Vagina (tissue), 2 donors: ENCODE results near the gene SLC17A1. TPM values are rescaled to one million over a fixed set of nuclear protein-coding genes. Genes with fewer than 3 reads are reported as not detected.

Experiments used
- DNase-seq, 2 donors: peaks; one replicate each; pipeline ENCODE4 v3.0.0-alpha.2; 2017; ENCODE audit errors: extremely low spot score in 2 of 2
- H3K27ac ChIP-seq: fragments of 200-600 bp; sonication (generic); one replicate; pipeline ENCODE4 v1.5.1; 2019
- H3K27me3 ChIP-seq: fragments of 200-600 bp; sonication (generic); one replicate; pipeline ENCODE4 v1.5.1; 2019
- H3K36me3 ChIP-seq, 2 donors: fragments of 200-600 bp; sonication (generic); one replicate each; pipeline ENCODE4 v1.5.1; 2017 to 2019
- H3K4me1 ChIP-seq: fragments of 200-600 bp; sonication (generic); one replicate; pipeline ENCODE4 v1.5.1; 2019
- H3K4me3 ChIP-seq, 2 donors: fragments of 200-600 bp; sonication (generic); 1 replicate in 1 of 2; 2 replicates in 1 of 2; pipeline ENCODE4 v1.5.1; 2016 to 2019
- H3K9me3 ChIP-seq: fragments of 200-600 bp; sonication (generic); one replicate; pipeline ENCODE4 v1.5.1; 2019
- POLR2A ChIP-seq, 2 donors: fragments of 450-650 bp; IDR thresholded peaks; one replicate each; pipeline ENCODE4 v1.6.1; 2017; ENCODE audit warnings: antibody characterized with exemption in 2 of 2, mild to moderate bottlenecking in 2 of 2, moderate library complexity in 2 of 2
- POLR2AphosphoS5 ChIP-seq, 2 donors: sonication (generic); formaldehyde crosslinking; IDR thresholded peaks; one replicate each; pipeline ENCODE4 v1.9.0; 2017; ENCODE audit warnings: antibody characterized with exemption in 2 of 2, mild to moderate bottlenecking in 2 of 2, low read depth in 1 of 2; ENCODE audit not compliant: insufficient read depth in 1 of 2
- intact Hi-C: fragments of 100-400 bp; cut with DNase I; formaldehyde crosslinking; loops from one replicate; pipeline ENCODE4 v1.15.1; 2023
- total RNA-seq: library from RNA; depleted of rRNA; stranded (reverse); fragments of >200 nt; gene quantifications from one replicate; pipeline ENCODE4 v1.2.3, GENCODE V29; 2016
- TF ChIP-seq, protein P1 (sequence below), 3 experiments: fragments of 450-650 bp in 2 of 3; fragments of 200-600 bp in 1 of 3; sonication (generic) in 1 of 3; IDR thresholded peaks; one replicate each; pipeline ENCODE4 v1.5.1; 2017 to 2019; ENCODE audit warnings: antibody characterized with exemption in 3 of 3, mild to moderate bottlenecking in 2 of 3, moderate library complexity in 2 of 3

Gene SLC17A1
- total RNA-seq, 1 donor from 2014 or later: not detected

DNA sequence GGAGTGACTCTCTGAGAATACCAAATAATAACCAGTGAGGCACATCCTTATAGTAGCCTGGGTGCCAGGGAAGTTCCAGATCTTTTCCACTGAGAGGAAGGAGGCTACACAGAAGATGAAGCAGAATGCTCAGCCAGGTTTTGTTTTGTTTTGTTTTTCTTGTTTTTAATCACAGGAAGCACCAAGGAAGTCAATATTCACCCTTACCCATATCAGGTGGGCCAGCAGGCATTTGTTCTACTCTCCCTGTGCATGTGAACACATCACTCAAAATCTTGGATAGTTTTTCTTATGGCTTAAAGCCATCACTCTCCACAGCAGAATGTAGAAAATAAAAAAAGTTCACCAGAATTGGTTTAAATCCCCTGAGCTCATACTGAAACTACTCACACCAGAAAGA is 10.5 kb downstream of the SLC17A1 start:
- intact Hi-C loops: no loop called here
- DNase-seq: no peak
- TF ChIP-seq POLR2AphosphoS5 (IDR thresholded peaks at IDR 0.05; ENCODE audit: insufficient read depth in 1 of 2, low read depth in 1 of 2) (no peak), POLR2A (IDR thresholded peaks at IDR 0.05) (no peak)
- TF ChIP-seq, protein P1, sequence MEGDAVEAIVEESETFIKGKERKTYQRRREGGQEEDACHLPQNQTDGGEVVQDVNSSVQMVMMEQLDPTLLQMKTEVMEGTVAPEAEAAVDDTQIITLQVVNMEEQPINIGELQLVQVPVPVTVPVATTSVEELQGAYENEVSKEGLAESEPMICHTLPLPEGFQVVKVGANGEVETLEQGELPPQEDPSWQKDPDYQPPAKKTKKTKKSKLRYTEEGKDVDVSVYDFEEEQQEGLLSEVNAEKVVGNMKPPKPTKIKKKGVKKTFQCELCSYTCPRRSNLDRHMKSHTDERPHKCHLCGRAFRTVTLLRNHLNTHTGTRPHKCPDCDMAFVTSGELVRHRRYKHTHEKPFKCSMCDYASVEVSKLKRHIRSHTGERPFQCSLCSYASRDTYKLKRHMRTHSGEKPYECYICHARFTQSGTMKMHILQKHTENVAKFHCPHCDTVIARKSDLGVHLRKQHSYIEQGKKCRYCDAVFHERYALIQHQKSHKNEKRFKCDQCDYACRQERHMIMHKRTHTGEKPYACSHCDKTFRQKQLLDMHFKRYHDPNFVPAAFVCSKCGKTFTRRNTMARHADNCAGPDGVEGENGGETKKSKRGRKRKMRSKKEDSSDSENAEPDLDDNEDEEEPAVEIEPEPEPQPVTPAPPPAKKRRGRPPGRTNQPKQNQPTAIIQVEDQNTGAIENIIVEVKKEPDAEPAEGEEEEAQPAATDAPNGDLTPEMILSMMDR (IDR thresholded peaks at IDR 0.05): no peak

GRCh38 chr6:25816252-25816651 is 15.6 kb downstream of the SLC17A1 start:
- no peaks in the 10 kb centered on the region for H3K36me3 ChIP-seq
- H3K4me3 ChIP-seq: no peak overlapping the region
- H3K4me1 ChIP-seq: no peaks in the 10 kb centered on the region
- no peaks in the 10 kb centered on the region for H3K27me3 ChIP-seq
- intact Hi-C loops: no loop called here
- no peak overlapping the region for H3K27ac ChIP-seq
- DNase-seq: no peak
- no peaks in the 10 kb centered on the region for H3K9me3 ChIP-seq
- TF ChIP-seq, protein P1 (IDR thresholded peaks at IDR 0.05): no peak
- TF ChIP-seq POLR2AphosphoS5 (IDR thresholded peaks at IDR 0.05; ENCODE audit: insufficient read depth in 1 of 2, low read depth in 1 of 2): no peak
- no peak for TF ChIP-seq POLR2A (IDR thresholded peaks at IDR 0.05)

More for the DNA sequence above, 10.5 kb downstream of the SLC17A1 start:
- no peaks in the 10 kb centered on the region for H3K36me3 ChIP-seq
- no peaks in the 10 kb centered on the region for H3K27me3 ChIP-seq
- H3K4me1 ChIP-seq: no peaks in the 10 kb centered on the region
- H3K27ac ChIP-seq: no peak overlapping the region
- H3K9me3 ChIP-seq: no peaks in the 10 kb centered on the region
- no peak overlapping the region for H3K4me3 ChIP-seq

- DNase-seq: no peak
- TF ChIP-seq, protein P1 (IDR thresholded peaks at IDR 0.05): no peak
- TF ChIP-seq POLR2AphosphoS5 (IDR thresholded peaks at IDR 0.05; ENCODE audit: insufficient read depth in 1 of 2, low read depth in 1 of 2): no peak
- no peak for TF ChIP-seq POLR2A (IDR thresholded peaks at IDR 0.05)
- no peaks in the 10 kb centered on the region for H3K4me1 ChIP-seq
- H3K27me3 ChIP-seq: no peaks in the 10 kb centered on the region
- no peak overlapping the region for H3K4me3 ChIP-seq
- no peaks in the 10 kb centered on the region for H3K36me3 ChIP-seq
- H3K9me3 ChIP-seq: no peaks in the 10 kb centered on the region
- H3K27ac ChIP-seq: no peak overlapping the region
- intact Hi-C loops: no loop called here
Measured at GRCh38 chr6:25815194-25815593, 16.7 kb downstream of the SLC17A1 start.

DNA sequence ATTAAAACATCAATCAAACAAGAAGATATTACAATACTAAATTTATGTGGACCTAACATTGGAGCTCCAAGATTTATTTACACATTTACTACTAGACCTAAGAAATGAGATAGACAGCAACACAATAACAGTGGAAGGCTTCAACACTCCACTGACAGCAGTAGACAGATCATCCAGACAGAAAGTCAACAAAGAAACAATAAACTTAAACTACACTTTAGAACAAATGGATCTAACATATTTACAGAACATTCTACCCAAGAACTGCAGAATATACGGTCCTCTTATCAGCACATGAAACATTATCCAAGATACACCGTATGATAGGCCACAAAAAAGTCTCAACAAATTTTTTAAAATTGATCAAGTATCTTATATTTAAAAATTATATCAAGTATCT is 27.0 kb downstream of the SLC17A1 start:
- H3K36me3 ChIP-seq: no peaks in the 10 kb centered on the region
- no peak overlapping the region for H3K4me3 ChIP-seq
- no peaks in the 10 kb centered on the region for H3K4me1 ChIP-seq
- no peak for DNase-seq
- H3K27me3 ChIP-seq: no peaks in the 10 kb centered on the region
- intact Hi-C loops: no loop called here
- TF ChIP-seq POLR2A (IDR thresholded peaks at IDR 0.05) (no peak), POLR2AphosphoS5 (IDR thresholded peaks at IDR 0.05; ENCODE audit: insufficient read depth in 1 of 2, low read depth in 1 of 2) (no peak)
- TF ChIP-seq, protein P1 (IDR thresholded peaks at IDR 0.05): no peak
- H3K9me3 ChIP-seq: no peaks in the 10 kb centered on the region
- no peak overlapping the region for H3K27ac ChIP-seq

- intact Hi-C loops: no loop called here
- TF ChIP-seq POLR2AphosphoS5 (IDR thresholded peaks at IDR 0.05; ENCODE audit: insufficient read depth in 1 of 2, low read depth in 1 of 2): no peak
- Histone ChIP-seq H3K36me3 (no peaks in the 10 kb centered on the region), H3K4me1 (no peaks in the 10 kb centered on the region), H3K27me3 (no peaks in the 10 kb centered on the region), H3K4me3 (no peak overlapping the region), H3K27ac (no peak overlapping the region), H3K9me3 (no peaks in the 10 kb centered on the region)
- no peak for DNase-seq
Measured at GRCh38 chr6:25801436-25801835, 30.4 kb downstream of the SLC17A1 start.
